ENCODE data around the gene ZNF878. TPM values are rescaled to one million over a fixed set of nuclear protein-coding genes. Genes with fewer than 3 reads are reported as not detected.

The ZNF878 gene
- total and polyA plus RNA-seq, 2 of the 8 experiments (the other 6 are each of a cell fraction or from before 2014, with no cell fraction given) = 0.91 to 9.1 TPM

DNA sequence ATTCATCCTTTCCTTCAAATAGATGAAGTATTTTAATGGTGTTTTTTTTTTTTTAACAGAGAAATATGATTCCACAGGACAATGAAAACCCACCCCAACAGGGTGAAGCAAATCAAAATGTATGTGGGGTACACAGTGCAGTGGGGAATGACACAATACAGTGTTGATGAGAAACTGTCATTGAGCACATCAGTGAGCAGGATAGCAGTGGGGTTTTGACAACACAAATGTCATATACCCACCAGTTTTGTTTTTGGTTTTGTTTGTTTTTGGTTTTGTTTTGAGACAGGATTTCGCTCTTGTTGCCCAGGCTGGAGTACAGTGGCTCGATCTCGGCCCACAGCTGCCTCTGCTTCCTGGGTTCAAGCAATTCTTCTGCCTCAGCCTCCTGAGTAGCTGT lies 41.0 kb upstream of the ZNF878 start (continued):
- TF ChIP-seq, protein P1, sequence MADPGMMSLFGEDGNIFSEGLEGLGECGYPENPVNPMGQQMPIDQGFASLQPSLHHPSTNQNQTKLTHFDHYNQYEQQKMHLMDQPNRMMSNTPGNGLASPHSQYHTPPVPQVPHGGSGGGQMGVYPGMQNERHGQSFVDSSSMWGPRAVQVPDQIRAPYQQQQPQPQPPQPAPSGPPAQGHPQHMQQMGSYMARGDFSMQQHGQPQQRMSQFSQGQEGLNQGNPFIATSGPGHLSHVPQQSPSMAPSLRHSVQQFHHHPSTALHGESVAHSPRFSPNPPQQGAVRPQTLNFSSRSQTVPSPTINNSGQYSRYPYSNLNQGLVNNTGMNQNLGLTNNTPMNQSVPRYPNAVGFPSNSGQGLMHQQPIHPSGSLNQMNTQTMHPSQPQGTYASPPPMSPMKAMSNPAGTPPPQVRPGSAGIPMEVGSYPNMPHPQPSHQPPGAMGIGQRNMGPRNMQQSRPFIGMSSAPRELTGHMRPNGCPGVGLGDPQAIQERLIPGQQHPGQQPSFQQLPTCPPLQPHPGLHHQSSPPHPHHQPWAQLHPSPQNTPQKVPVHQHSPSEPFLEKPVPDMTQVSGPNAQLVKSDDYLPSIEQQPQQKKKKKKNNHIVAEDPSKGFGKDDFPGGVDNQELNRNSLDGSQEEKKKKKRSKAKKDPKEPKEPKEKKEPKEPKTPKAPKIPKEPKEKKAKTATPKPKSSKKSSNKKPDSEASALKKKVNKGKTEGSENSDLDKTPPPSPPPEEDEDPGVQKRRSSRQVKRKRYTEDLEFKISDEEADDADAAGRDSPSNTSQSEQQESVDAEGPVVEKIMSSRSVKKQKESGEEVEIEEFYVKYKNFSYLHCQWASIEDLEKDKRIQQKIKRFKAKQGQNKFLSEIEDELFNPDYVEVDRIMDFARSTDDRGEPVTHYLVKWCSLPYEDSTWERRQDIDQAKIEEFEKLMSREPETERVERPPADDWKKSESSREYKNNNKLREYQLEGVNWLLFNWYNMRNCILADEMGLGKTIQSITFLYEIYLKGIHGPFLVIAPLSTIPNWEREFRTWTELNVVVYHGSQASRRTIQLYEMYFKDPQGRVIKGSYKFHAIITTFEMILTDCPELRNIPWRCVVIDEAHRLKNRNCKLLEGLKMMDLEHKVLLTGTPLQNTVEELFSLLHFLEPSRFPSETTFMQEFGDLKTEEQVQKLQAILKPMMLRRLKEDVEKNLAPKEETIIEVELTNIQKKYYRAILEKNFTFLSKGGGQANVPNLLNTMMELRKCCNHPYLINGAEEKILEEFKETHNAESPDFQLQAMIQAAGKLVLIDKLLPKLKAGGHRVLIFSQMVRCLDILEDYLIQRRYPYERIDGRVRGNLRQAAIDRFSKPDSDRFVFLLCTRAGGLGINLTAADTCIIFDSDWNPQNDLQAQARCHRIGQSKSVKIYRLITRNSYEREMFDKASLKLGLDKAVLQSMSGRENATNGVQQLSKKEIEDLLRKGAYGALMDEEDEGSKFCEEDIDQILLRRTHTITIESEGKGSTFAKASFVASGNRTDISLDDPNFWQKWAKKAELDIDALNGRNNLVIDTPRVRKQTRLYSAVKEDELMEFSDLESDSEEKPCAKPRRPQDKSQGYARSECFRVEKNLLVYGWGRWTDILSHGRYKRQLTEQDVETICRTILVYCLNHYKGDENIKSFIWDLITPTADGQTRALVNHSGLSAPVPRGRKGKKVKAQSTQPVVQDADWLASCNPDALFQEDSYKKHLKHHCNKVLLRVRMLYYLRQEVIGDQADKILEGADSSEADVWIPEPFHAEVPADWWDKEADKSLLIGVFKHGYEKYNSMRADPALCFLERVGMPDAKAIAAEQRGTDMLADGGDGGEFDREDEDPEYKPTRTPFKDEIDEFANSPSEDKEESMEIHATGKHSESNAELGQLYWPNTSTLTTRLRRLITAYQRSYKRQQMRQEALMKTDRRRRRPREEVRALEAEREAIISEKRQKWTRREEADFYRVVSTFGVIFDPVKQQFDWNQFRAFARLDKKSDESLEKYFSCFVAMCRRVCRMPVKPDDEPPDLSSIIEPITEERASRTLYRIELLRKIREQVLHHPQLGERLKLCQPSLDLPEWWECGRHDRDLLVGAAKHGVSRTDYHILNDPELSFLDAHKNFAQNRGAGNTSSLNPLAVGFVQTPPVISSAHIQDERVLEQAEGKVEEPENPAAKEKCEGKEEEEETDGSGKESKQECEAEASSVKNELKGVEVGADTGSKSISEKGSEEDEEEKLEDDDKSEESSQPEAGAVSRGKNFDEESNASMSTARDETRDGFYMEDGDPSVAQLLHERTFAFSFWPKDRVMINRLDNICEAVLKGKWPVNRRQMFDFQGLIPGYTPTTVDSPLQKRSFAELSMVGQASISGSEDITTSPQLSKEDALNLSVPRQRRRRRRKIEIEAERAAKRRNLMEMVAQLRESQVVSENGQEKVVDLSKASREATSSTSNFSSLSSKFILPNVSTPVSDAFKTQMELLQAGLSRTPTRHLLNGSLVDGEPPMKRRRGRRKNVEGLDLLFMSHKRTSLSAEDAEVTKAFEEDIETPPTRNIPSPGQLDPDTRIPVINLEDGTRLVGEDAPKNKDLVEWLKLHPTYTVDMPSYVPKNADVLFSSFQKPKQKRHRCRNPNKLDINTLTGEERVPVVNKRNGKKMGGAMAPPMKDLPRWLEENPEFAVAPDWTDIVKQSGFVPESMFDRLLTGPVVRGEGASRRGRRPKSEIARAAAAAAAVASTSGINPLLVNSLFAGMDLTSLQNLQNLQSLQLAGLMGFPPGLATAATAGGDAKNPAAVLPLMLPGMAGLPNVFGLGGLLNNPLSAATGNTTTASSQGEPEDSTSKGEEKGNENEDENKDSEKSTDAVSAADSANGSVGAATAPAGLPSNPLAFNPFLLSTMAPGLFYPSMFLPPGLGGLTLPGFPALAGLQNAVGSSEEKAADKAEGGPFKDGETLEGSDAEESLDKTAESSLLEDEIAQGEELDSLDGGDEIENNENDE (IDR thresholded peaks at IDR 0.05; ENCODE audit: insufficient replicate concordance, low read length) = no peak
- no peak for TF ChIP-seq TBP (IDR thresholded peaks at IDR 0.05; ENCODE audit: low read depth, low read length)
- no peak for TF ChIP-seq POLR2A (IDR thresholded peaks at IDR 0.05; ENCODE audit: control extremely low read depth in 1 of 2, low read depth in 2 of 2, low read length in 2 of 2)
- no peak for TF ChIP-seq SRF (IDR thresholded peaks at IDR 0.05; ENCODE audit: low read depth, low read length)

Measured in H1 (cell line).